PFSK-1 (cell line): ENCODE measurements around the gene SH3BGRL2.

ENCODE experiments used
- FOXP2 ChIP-seq: optimal IDR thresholded peaks from 2 replicates; pipeline ENCODE3; 2011; ENCODE audit warnings: borderline replicate concordance, control low read depth, inconsistent platforms; ENCODE audit not compliant: insufficient read depth; ENCODE audit errors: extremely low read length, extremely low read depth
- POLR2AphosphoS5 ChIP-seq: IDR thresholded peaks from 2 replicates; pipeline ENCODE4 v1.6.1; 2012; ENCODE audit warnings: low read depth, mild to moderate bottlenecking, control low read depth, low read length, moderate library complexity
- REST ChIP-seq, 2 experiments: IDR thresholded peaks; 2 replicates each; pipeline versions ENCODE4 v1.6.1 to v1.8.0; 2011 to 2012; ENCODE audit warnings: low read depth in 2 of 2, low read length in 2 of 2, control low read depth in 1 of 2, inconsistent platforms in 1 of 2, mild to moderate bottlenecking in 1 of 2, moderate library complexity in 1 of 2; ENCODE audit not compliant: insufficient read depth in 1 of 2
- SIN3A ChIP-seq: IDR thresholded peaks from 2 replicates; pipeline ENCODE4 v1.6.1; 2012; ENCODE audit warnings: mild to moderate bottlenecking, low read length, moderate library complexity, borderline replicate concordance; ENCODE audit not compliant: insufficient read depth
- TAF1 ChIP-seq: IDR thresholded peaks from 2 replicates; pipeline ENCODE4 v1.6.1; 2012; ENCODE audit warnings: low read length, control low read depth, borderline replicate concordance; ENCODE audit not compliant: insufficient read depth

- TF ChIP-seq REST (IDR thresholded peaks at IDR 0.05; ENCODE audit: insufficient read depth in 1 of 2, low read depth in 2 of 2, low read length in 2 of 2): no peak
- no peak for TF ChIP-seq TAF1
- TF ChIP-seq SIN3A: no peak
- TF ChIP-seq POLR2AphosphoS5: no peak
- TF ChIP-seq FOXP2: no peak
Observed at GRCh38 chr6:79613912-79614311, 17.2 kb upstream of the SH3BGRL2 start.
